ENCODE data around the gene UNC5C.

GRCh38 chr4:95537863-95538488 is 10.8 kb downstream of the UNC5C start:
- TF ChIP-seq CTCF (conservative IDR thresholded peaks at IDR 0.05; ENCODE audit: low read depth, low read length) (no peak), EZH2 (IDR thresholded peaks at IDR 0.05; ENCODE audit: borderline replicate concordance, low read depth, low read length, poor library complexity, severe bottlenecking) (no peak)
